Stomach (tissue), 9 donors: Measurements from ENCODE around the gene CFAP74. TPM values are rescaled to one million over a fixed set of nuclear protein-coding genes. Genes with fewer than 3 reads are reported as not detected.

ENCODE experiments used
- DNase-seq, 2 donors: peaks; one replicate each; pipeline versions ENCODE4 v3.0.0 to v3.0.0-alpha.2; 2013 to 2019
- H3K27ac ChIP-seq, 5 donors: fragments of 200-600 bp in 4 of 5; sonication (generic) in 4 of 5; one replicate each; pipeline ENCODE4 v1.5.1; 2013 to 2019; ENCODE audit warnings: mild to moderate bottlenecking in 1 of 5, moderate library complexity in 1 of 5
- H3K27me3 ChIP-seq, 3 donors: fragments of 200-600 bp; sonication (generic); one replicate each; pipeline ENCODE4 v1.5.1; 2017 to 2019; ENCODE audit warnings: mixed run types in 1 of 3
- H3K36me3 ChIP-seq, 4 donors: fragments of 200-600 bp; sonication (generic); 1 replicate in 3 of 4; 2 replicates in 1 of 4; pipeline ENCODE4 v1.5.1; 2016 to 2019
- H3K4me1 ChIP-seq, 4 donors: fragments of 200-600 bp; sonication (generic); one replicate each; pipeline ENCODE4 v1.5.1; 2016 to 2019
- H3K4me3 ChIP-seq, 4 donors: fragments of 200-600 bp; sonication (generic) in 3 of 4; one replicate each; pipeline ENCODE4 v1.5.1; 2016 to 2019; ENCODE audit warnings: mild to moderate bottlenecking in 1 of 4
- H3K9me3 ChIP-seq, 4 donors: fragments of 200-600 bp; sonication (generic); one replicate each; pipeline ENCODE4 v1.5.1; 2016 to 2019
- EP300 ChIP-seq: sonication (generic); formaldehyde crosslinking; IDR thresholded peaks from one replicate; pipeline ENCODE4 v1.6.1; 2017; ENCODE audit warnings: antibody characterized with exemption
- POLR2A ChIP-seq, 4 donors: fragments of 450-650 bp; IDR thresholded peaks; one replicate each; pipeline ENCODE4 v1.6.1; 2016; ENCODE audit warnings: antibody characterized with exemption in 4 of 4, control low read depth in 2 of 4, mild to moderate bottlenecking in 1 of 4, moderate library complexity in 1 of 4
- POLR2AphosphoS5 ChIP-seq, 3 donors: sonication (generic); formaldehyde crosslinking; IDR thresholded peaks; one replicate each; pipeline ENCODE4 v1.6.1; 2016; ENCODE audit warnings: antibody characterized with exemption in 3 of 3
- WGBS, 5 donors: extraction: QIAGEN DNeasy Blood & Tissue Kit in 3 of 5; methylation state at CpG; one replicate each; pipeline versions ENCODE4 v1.1.5 to v1.1.7; 2013 to 2018; 5-methylcytosine and 5-hydroxymethylcytosine counted together
- intact Hi-C: fragments of 100-400 bp; cut with DNase I; formaldehyde crosslinking; loops from one replicate; pipeline ENCODE4 v1.15.1; 2023; ENCODE audit warnings: low total_unique reads
- polyA plus RNA-seq, 3 donors: library from polyadenylated mRNA; stranded (reverse); fragments of 200-250 nt; gene quantifications; one replicate each; pipeline ENCODE4 v1.2.3, GENCODE V29; 2013
- total RNA-seq, 5 donors: library from RNA; depleted of rRNA; stranded (reverse); fragments of >200 nt; gene quantifications; one replicate each; pipeline versions ENCODE4 v1.1.0 to v1.2.3, GENCODE V29; 2014 to 2016
- TF ChIP-seq, protein P1 (sequence below), 7 experiments: fragments of 450-650 bp in 4 of 7; fragments of 200-600 bp in 3 of 7; sonication (generic) in 3 of 7; IDR thresholded peaks; one replicate each; pipeline ENCODE4 v1.5.1; 2016 to 2019; ENCODE audit warnings: antibody characterized with exemption in 7 of 7, control low read depth in 2 of 7, mild to moderate bottlenecking in 1 of 7
- donor health status: healthy with polysubstance abuse.
- donor health status: Bipolar disorder and iron deficiency.
- donor health status: healthy.

Gene CFAP74
- total and polyA plus RNA-seq, 8 donors: under 0.01 TPM; not detected in 7

DNA sequence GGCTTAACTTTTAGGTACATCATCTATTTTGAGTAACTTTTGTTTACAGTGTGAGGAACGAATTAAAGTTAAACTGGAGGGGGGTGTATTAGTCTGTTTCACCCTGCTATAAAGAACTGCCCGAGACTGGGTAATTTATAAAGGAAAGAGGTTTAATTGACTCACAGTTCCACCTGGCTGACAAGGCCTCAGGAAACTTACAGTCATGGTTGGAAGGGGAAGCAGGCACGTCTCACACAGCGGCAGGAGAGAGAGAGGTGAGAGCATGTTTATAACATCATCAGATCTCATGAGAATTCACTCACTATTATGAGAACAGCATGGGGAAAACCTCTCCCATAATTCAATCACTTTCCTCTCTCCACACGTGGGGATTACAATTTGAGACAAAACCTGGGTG, 52.6 kb downstream of the CFAP74 start:
- Histone ChIP-seq H3K9me3 (no peaks in the 10 kb centered on the region), H3K27ac (no peak overlapping the region), H3K4me3 (no peak overlapping the region), H3K36me3 (no peaks in the 10 kb centered on the region), H3K27me3 (peaks cover 0 to 2% (median 0%) of the 10 kb centered on the region in 3 donors), H3K4me1 (peaks cover 0 to 13% (median 11%) of the 10 kb centered on the region in 4 donors)
- 72 to 83% (median 82%) methylated on average over 5 of the region's 5 CpGs for WGBS, 5 donors
- no peak for DNase-seq
- no peak for TF ChIP-seq EP300
- TF ChIP-seq, protein P1, sequence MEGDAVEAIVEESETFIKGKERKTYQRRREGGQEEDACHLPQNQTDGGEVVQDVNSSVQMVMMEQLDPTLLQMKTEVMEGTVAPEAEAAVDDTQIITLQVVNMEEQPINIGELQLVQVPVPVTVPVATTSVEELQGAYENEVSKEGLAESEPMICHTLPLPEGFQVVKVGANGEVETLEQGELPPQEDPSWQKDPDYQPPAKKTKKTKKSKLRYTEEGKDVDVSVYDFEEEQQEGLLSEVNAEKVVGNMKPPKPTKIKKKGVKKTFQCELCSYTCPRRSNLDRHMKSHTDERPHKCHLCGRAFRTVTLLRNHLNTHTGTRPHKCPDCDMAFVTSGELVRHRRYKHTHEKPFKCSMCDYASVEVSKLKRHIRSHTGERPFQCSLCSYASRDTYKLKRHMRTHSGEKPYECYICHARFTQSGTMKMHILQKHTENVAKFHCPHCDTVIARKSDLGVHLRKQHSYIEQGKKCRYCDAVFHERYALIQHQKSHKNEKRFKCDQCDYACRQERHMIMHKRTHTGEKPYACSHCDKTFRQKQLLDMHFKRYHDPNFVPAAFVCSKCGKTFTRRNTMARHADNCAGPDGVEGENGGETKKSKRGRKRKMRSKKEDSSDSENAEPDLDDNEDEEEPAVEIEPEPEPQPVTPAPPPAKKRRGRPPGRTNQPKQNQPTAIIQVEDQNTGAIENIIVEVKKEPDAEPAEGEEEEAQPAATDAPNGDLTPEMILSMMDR (IDR thresholded peaks at IDR 0.05): no peak
- TF ChIP-seq POLR2AphosphoS5 (IDR thresholded peaks at IDR 0.05): no peak
- no peak for TF ChIP-seq POLR2A (IDR thresholded peaks at IDR 0.05)
- intact Hi-C loops: no loop called here

DNA sequence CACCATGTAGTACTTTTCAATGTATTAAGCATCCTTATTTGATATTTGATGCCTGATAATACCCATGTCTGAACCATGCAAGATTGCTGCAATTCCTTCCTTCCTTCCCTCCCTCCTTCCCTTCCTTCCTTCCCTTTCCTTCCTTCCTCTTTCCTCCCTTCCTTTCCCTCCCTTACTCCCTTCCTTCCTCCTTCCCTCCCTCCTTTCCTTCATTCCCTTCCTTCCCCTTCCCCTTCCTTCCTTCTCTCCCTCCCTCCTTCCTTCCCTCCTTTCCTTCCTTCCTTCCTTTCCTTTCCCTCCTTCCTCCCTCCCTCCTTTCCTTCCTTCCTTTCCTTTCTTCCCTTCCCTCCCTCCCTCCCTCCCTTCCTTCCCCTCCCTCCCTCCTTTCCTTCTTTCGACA, 54.8 kb downstream of the CFAP74 start:
- WGBS, 5 donors: 31 to 57% (median 44%) methylated on average over 1 of the region's 1 CpG
- TF ChIP-seq POLR2AphosphoS5 (IDR thresholded peaks at IDR 0.05): no peak
- TF ChIP-seq EP300: no peak
- TF ChIP-seq, protein P1 (IDR thresholded peaks at IDR 0.05): no peak
- no peak for TF ChIP-seq POLR2A (IDR thresholded peaks at IDR 0.05)
- Histone ChIP-seq H3K4me1 (peaks cover 6 to 21% (median 19%) of the 10 kb centered on the region in 4 donors), H3K27me3 (peaks cover 0 to 8% (median 0%) of the 10 kb centered on the region in 3 donors), H3K36me3 (no peaks in the 10 kb centered on the region), H3K9me3 (no peaks in the 10 kb centered on the region), H3K4me3 (no peak overlapping the region), H3K27ac (no peak overlapping the region)
- intact Hi-C loops: loop anchor here (5.0 kb wide), 1 partner anchor 104 kb away; the partner anchor contains the start of gene PRKCZ
- no peak for DNase-seq

DNA sequence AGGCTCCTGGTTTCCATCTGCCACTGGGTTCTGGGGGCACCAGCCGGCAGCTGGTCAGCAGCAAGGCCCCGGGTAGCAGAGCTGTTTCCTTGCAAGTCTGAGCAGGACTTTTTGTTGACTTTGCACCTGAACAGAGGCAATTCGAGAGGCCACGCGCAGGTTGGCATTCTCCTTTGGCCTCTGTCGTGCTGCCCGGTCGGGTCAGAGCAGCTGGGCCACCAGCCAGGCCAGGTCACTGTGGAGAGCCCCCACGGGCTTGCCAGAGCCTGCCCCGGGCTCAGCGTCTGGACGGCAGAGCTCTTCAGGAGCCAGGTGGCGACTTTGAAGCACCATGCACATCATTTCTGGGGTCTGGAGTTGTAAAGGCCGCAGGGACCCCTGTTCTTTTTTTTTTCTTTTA, 56.1 kb downstream of the CFAP74 start:
- WGBS, 5 donors: 42 to 62% (median 55%) methylated on average over 14 of the region's 14 CpGs
- no peak overlapping the region for H3K4me3 ChIP-seq
- TF ChIP-seq POLR2A (IDR thresholded peaks at IDR 0.05) (no peak), EP300 (no peak)
- TF ChIP-seq, protein P1 (IDR thresholded peaks at IDR 0.05): no peak
- intact Hi-C loops: loop anchor here (5.0 kb wide), 1 partner anchor 105 kb away; the partner anchor contains the start of gene PRKCZ
- no peak overlapping the region for H3K27ac ChIP-seq
- H3K9me3 ChIP-seq: no peaks in the 10 kb centered on the region
- H3K4me1 ChIP-seq: peaks cover 8 to 24% (median 21%) of the 10 kb centered on the region in 4 donors
- H3K36me3 ChIP-seq: no peaks in the 10 kb centered on the region
- H3K27me3 ChIP-seq: peaks cover 0 to 21% (median 12%) of the 10 kb centered on the region in 3 donors
- peak in 1 of 2 donors; percentile 69 for DNase-seq

- DNase-seq: peak; percentile 68 to 82
- no peaks in the 10 kb centered on the region for H3K36me3 ChIP-seq
- no peak overlapping the region for H3K4me3 ChIP-seq
- H3K27ac ChIP-seq: no peak overlapping the region
- H3K9me3 ChIP-seq: no peaks in the 10 kb centered on the region
- no peak for TF ChIP-seq POLR2AphosphoS5 (IDR thresholded peaks at IDR 0.05)
- TF ChIP-seq, protein P1 (IDR thresholded peaks at IDR 0.05): no peak
- TF ChIP-seq EP300: no peak
- no peak for TF ChIP-seq POLR2A (IDR thresholded peaks at IDR 0.05)
- H3K27me3 ChIP-seq: peaks cover 0 to 31% (median 12%) of the 10 kb centered on the region in 3 donors
- H3K4me1 ChIP-seq: peaks cover 8 to 24% (median 21%) of the 10 kb centered on the region in 4 donors
- WGBS, 5 donors: 13 to 51% (median 16%) methylated on average over 2 to 11 of the region's 11 CpGs
- intact Hi-C loops: loop anchor here (5.0 kb wide), 1 partner anchor 106 kb away; the partner anchor contains the start of gene PRKCZ
Observed at GRCh38 chr1:1946540-1946939, 57.0 kb downstream of the CFAP74 start.
